Left ventricle myocardium superior (tissue), 1 donor: Measurements from ENCODE around the gene MRPS9. TPM values are rescaled to one million over a fixed set of nuclear protein-coding genes. Genes with fewer than 3 reads are reported as not detected.
A peak's percentile ranks its signal among the peaks of the same experiment; 100 is the strongest.

Experiments
- ATAC-seq: fragments of 200-7000 bp; cut with Tn5 transposase; one replicate; pipeline ENCODE4 v1.9.1; 2020; ENCODE audit warnings: mild to moderate bottlenecking, moderate library complexity
- DNase-seq: peaks from one replicate; pipeline ENCODE4 v3.0.0-alpha.2; 2020
- intact Hi-C: fragments of 100-400 bp; cut with micrococcal nuclease; formaldehyde crosslinking; loops from one replicate; pipeline ENCODE4 v1.11.0; 2022
- total RNA-seq: library from RNA; stranded (reverse); fragmentation: NEBNext Ultra II Directional; extraction: Animal tissue kit (Norgen Biotek cat#: 25700); gene quantifications from one replicate; pipeline ENCODE4 v1.2.1, GENCODE V29; 2021
- donor health status: DM: no; HTN: yes; CAD: no; lungs with severe emphysema.

MRPS9 gene
- total RNA-seq, 1 donor from 2014 or later: 81.8 TPM

GRCh38 chr2:105073591-105073990 lies 35.7 kb downstream of the MRPS9 start:
- no peak for DNase-seq
- intact Hi-C loops: no loop called here
- ATAC-seq: no peak

- no peak for ATAC-seq
- DNase-seq: no peak
- intact Hi-C loops: no loop called here
Observed at GRCh38 chr2:105076121-105076520, 38.3 kb downstream of the MRPS9 start.

GRCh38 chr2:105078906-105079495 lies 41.1 kb downstream of the MRPS9 start:
- ATAC-seq (no peak), DNase-seq (no peak)
- intact Hi-C loops: no loop called here

- no peak for ATAC-seq
- intact Hi-C loops: loop anchor here (5.0 kb wide), 1 partner anchor 48 kb away; no protein-coding TSS in a partner anchor
- DNase-seq: no peak
Observed at GRCh38 chr2:105080461-105080860, 42.6 kb downstream of the MRPS9 start.

GRCh38 chr2:105081006-105081601 lies 43.2 kb downstream of the MRPS9 start:
- intact Hi-C loops: loop anchor here (5.0 kb wide), 1 partner anchor 49 kb away; no protein-coding TSS in a partner anchor
- DNase-seq (no peak), ATAC-seq (no peak)

- DNase-seq (no peak), ATAC-seq (no peak)
- intact Hi-C loops: loop anchor here (5.0 kb wide), 1 partner anchor 50 kb away; no protein-coding TSS in a partner anchor
Observed at GRCh38 chr2:105082107-105082506, 44.2 kb downstream of the MRPS9 start.

GRCh38 chr2:105085525-105085924 lies 47.7 kb downstream of the MRPS9 start:
- ATAC-seq (no peak), DNase-seq (no peak)
- intact Hi-C loops: no loop called here

GRCh38 chr2:105087273-105087672 lies 49.4 kb downstream of the MRPS9 start:
- DNase-seq: no peak
- no peak for ATAC-seq

GRCh38 chr2:105090091-105090490 lies 52.2 kb downstream of the MRPS9 start:
- ATAC-seq: no peak
- intact Hi-C loops: no loop called here
- no peak for DNase-seq

More at GRCh38 chr2:105087273-105087672, 49.4 kb downstream of the MRPS9 start:
- intact Hi-C loops: no loop called here

GRCh38 chr2:105092797-105093196 lies 54.9 kb downstream of the MRPS9 start:
- no peak for ATAC-seq
- intact Hi-C loops: no loop called here
- no peak for DNase-seq

GRCh38 chr2:105099153-105099552 lies 61.3 kb downstream of the MRPS9 start:
- no peak for ATAC-seq
- intact Hi-C loops: no loop called here
- DNase-seq: no peak

GRCh38 chr2:105100046-105100840 lies 62.4 kb downstream of the MRPS9 start:
- DNase-seq (no peak), ATAC-seq (no peak)
- intact Hi-C loops: no loop called here

- intact Hi-C loops: no loop called here
- no peak for DNase-seq
- no peak for ATAC-seq
Observed at GRCh38 chr2:105102001-105102400, 64.1 kb downstream of the MRPS9 start.

- intact Hi-C loops: no loop called here
- DNase-seq (no peak), ATAC-seq (peak; percentile 50)
Observed at GRCh38 chr2:105102963-105103421, 65.1 kb downstream of the MRPS9 start.

- no peak for DNase-seq
- no peak for ATAC-seq
- intact Hi-C loops: no loop called here
Observed at GRCh38 chr2:105103481-105103880, 65.6 kb downstream of the MRPS9 start.

GRCh38 chr2:105104208-105104731 lies 66.4 kb downstream of the MRPS9 start:
- no peak for DNase-seq
- intact Hi-C loops: no loop called here
- peak; percentile 29 for ATAC-seq

- no peak for DNase-seq
- no peak for ATAC-seq
- intact Hi-C loops: loop anchor here (5.0 kb wide), 1 partner anchor 127 kb away; no protein-coding TSS in a partner anchor
Observed at GRCh38 chr2:105110295-105110829, 72.5 kb downstream of the MRPS9 start.

GRCh38 chr2:105111365-105112150 lies 73.7 kb downstream of the MRPS9 start:
- intact Hi-C loops: loop anchor here (5.0 kb wide), 1 partner anchor 126 kb away; no protein-coding TSS in a partner anchor
- ATAC-seq (no peak), DNase-seq (no peak)

- DNase-seq (no peak), ATAC-seq (no peak)
- intact Hi-C loops: loop anchor here (5.0 kb wide), 1 partner anchor 125 kb away; no protein-coding TSS in a partner anchor
Observed at GRCh38 chr2:105112345-105112744, 74.5 kb downstream of the MRPS9 start.
